ENCODE data around the gene DNAJC4. TPM values are rescaled to one million over a fixed set of nuclear protein-coding genes. Genes with fewer than 3 reads are reported as not detected.

Gene DNAJC4
- total and polyA plus RNA-seq, 2 of the 8 experiments (the other 6 are each of a cell fraction or from before 2014, with no cell fraction given): 14.6 to 31.0 TPM

DNA sequence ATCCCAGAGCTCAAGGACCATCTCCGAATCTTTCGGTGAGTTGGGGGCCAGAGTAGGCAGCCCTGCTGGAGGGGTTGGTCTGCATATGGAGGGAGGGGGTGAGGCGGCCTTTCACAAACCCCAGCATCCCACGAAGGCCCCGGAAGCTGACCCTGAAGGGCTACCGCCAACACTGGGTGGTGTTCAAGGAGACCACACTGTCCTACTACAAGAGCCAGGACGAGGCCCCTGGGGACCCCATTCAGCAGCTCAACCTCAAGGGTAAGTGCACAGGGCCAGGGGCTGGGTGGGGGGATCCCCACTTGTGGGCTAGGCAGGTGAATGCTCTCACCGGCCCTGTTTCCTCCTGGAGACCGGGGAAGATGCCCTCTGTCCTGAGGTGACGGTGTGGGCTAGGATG is 10.6 kb upstream of the DNAJC4 start (continued):
- TF ChIP-seq PHF8 (conservative IDR thresholded peaks at IDR 0.05; ENCODE audit: low read depth, low read length) (no peak), SIRT6 (IDR thresholded peaks at IDR 0.05; ENCODE audit: low read length) (no peak), FOSL1 (IDR thresholded peaks at IDR 0.05; ENCODE audit: insufficient read depth, low read depth, low read length) (no peak)

Measured in H1 (cell line).